HG03565 (cell line): Measurements from ENCODE around the gene USP54.
"Not testable (repeated sequence)": the region's sequence is repeated elsewhere in the genome, so short reads cannot be mapped to it uniquely, and the experiment has no call there.

Source experiments
- ATAC-seq: cut with Tn5 transposase; IDR thresholded peaks from one replicate; pipeline ENCODE4 v1.9.1; 2021; ENCODE audit warnings: mild to moderate bottlenecking, moderate library complexity; ENCODE audit not compliant: unreplicated experiment

Gene USP54

GRCh38 chr10:73591935-73592699 is 975 bp upstream of the USP54 start:
- ATAC-seq = no peak

GRCh38 chr10:73589563-73590126 is 1.5 kb downstream of the USP54 start:
- ATAC-seq = no peak

- no peak for ATAC-seq
These were observed 2.5 kb downstream of the USP54 start for GRCh38 chr10:73588656-73589055.

GRCh38 chr10:73586583-73586984 is 4.6 kb downstream of the USP54 start:
- ATAC-seq = no peak

- no peak for ATAC-seq
These were observed 5.8 kb downstream of the USP54 start for GRCh38 chr10:73585327-73585726.

GRCh38 chr10:73584737-73585136 is 6.4 kb downstream of the USP54 start:
- no peak for ATAC-seq

- no peak for ATAC-seq
These were observed 9.2 kb downstream of the USP54 start for GRCh38 chr10:73581918-73582317.

GRCh38 chr10:73578927-73579326 is 12.2 kb downstream of the USP54 start:
- not testable (repeated sequence) for ATAC-seq

- ATAC-seq = no peak
These were observed 13.4 kb downstream of the USP54 start for GRCh38 chr10:73577788-73578187.

- ATAC-seq = no peak
These were observed 14.1 kb downstream of the USP54 start for GRCh38 chr10:73576890-73577591.

GRCh38 chr10:73576178-73576889 is 14.8 kb downstream of the USP54 start:
- no peak for ATAC-seq

- not testable (repeated sequence) for ATAC-seq
These were observed 24.1 kb downstream of the USP54 start for GRCh38 chr10:73567025-73567424.

GRCh38 chr10:73561192-73561591 is 29.9 kb downstream of the USP54 start:
- ATAC-seq = no peak

- ATAC-seq = no peak
These were observed 31.6 kb downstream of the USP54 start for GRCh38 chr10:73559590-73559989.

GRCh38 chr10:73556855-73557254 is 34.3 kb downstream of the USP54 start:
- no peak for ATAC-seq

- no peak for ATAC-seq
These were observed 36.4 kb downstream of the USP54 start for GRCh38 chr10:73554721-73555120.

GRCh38 chr10:73553761-73554160 is 37.4 kb downstream of the USP54 start:
- no peak for ATAC-seq

- no peak for ATAC-seq
These were observed 38.1 kb downstream of the USP54 start for GRCh38 chr10:73552819-73553715.

- no peak for ATAC-seq
These were observed 39.6 kb downstream of the USP54 start for GRCh38 chr10:73551515-73551914.

- ATAC-seq = no peak
These were observed 45.8 kb downstream of the USP54 start for GRCh38 chr10:73545357-73545756.
